Mucosa of rectum (tissue), 2 donors: ENCODE results near the gene PLEKHH1.
"Not testable (repeated sequence)": the region's sequence is repeated elsewhere in the genome, so short reads cannot be mapped to it uniquely, and the experiment has no call there.

Experiments
- H3K27ac ChIP-seq, 2 donors: one replicate each; pipeline ENCODE4 v1.7.0; 2013; ENCODE audit warnings: inconsistent platforms in 2 of 2, low read depth in 2 of 2, low read length in 2 of 2
- H3K27me3 ChIP-seq, 2 donors: one replicate each; pipeline ENCODE4 v1.7.0; 2013; ENCODE audit warnings: low read length in 2 of 2; ENCODE audit not compliant: control insufficient read depth in 2 of 2, insufficient read depth in 2 of 2
- H3K36me3 ChIP-seq, 2 donors: one replicate each; pipeline ENCODE4 v1.7.0; 2013; ENCODE audit warnings: low read length in 2 of 2; ENCODE audit not compliant: control insufficient read depth in 2 of 2, insufficient read depth in 2 of 2
- H3K4me1 ChIP-seq, 2 donors: one replicate each; pipeline ENCODE4 v1.7.0; 2013; ENCODE audit warnings: low read length in 2 of 2, mild to moderate bottlenecking in 1 of 2; ENCODE audit not compliant: control insufficient read depth in 2 of 2, insufficient read depth in 2 of 2
- H3K4me3 ChIP-seq, 2 donors: one replicate each; pipeline ENCODE4 v1.7.0; 2013; ENCODE audit warnings: low read length in 2 of 2
- H3K9ac ChIP-seq, 2 donors: one replicate each; pipeline ENCODE4 v1.7.0; 2013; ENCODE audit warnings: low read length in 2 of 2, low read depth in 1 of 2, mild to moderate bottlenecking in 1 of 2
- H3K9me3 ChIP-seq, 2 donors: one replicate each; pipeline ENCODE4 v1.7.0; 2013; ENCODE audit warnings: low read length in 2 of 2; ENCODE audit not compliant: control insufficient read depth in 2 of 2
- donor health status: healthy.
- donor health status: Normal muscosa, but diverticular disease.

PLEKHH1 gene

DNA sequence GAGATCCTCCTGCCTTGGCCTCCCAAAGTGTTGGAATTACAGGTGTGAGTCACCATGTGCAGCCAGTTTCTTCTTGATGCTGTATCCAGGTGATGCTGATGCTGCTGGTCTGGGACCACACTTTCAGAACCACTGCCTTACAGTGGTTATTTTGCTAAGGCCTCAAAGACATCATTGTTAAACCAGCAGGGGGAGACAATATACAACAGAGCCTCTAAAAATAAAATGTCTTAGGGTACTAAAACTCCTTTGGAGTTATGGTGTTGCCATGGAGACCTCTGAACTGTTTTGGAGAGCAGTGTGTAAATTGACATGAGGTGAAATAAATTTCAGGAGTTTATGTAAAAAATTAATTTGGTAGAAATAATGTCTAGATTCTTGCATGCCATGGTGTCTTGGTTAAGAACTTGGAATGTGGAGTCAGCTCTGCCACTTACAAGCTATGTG lies 85.5 kb downstream of the PLEKHH1 start:
- no peak overlapping the region for H3K4me3 ChIP-seq
- H3K27me3 ChIP-seq = no peaks in the 10 kb centered on the region
- peak overlapping the region in 1 of 2 donors; percentile 84 for H3K9ac ChIP-seq
- H3K36me3 ChIP-seq = no peaks in the 10 kb centered on the region
- H3K9me3 ChIP-seq = no peaks in the 10 kb centered on the region
- H3K4me1 ChIP-seq = peaks cover 8 to 11% of the 10 kb centered on the region in 2 donors
- H3K27ac ChIP-seq = no peak overlapping the region

DNA sequence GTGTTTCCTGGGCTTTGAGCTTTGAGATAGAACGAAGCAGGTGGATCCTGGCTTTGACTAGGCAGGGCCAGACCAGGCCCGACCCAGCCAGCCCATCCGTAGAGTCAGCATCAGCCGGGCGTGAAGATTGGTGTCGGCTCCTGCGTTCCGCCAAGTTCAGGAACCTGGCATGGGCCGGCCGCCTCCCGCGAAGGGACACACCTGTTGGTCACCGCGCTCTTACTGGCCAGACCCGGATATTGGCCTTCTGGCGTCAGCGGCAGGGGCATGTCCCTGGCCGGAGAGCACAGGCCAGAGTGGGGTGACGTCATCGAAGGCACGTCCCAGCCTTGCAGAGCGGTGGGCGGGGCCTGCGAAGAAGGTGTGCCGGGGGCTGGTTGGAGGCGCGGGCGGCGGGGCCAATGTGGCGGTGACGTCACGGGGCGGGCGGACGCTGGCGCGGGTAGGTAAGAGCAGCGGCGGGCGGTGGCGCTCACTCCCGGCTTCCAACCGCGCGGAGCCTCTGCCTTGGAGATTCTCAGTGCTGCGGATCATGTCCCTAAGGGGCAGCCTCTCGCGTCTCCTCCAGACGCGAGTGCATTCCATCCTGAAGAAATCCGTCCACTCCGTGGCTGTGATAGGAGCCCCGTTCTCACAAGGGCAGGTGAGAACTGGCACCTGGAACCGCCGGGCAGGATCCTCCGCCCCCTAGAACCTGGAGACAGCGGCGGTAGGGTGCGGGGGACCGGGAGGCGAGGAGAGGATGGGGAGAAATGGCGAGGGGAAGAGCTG lies 86.5 kb downstream of the PLEKHH1 start, which contains the start of gene ARG2:
TSS of gene ARG2 (plus strand) at position 475 of the 771 bp plus-strand sequence. CDS start at position 533, 58 bp downstream.
- Histone ChIP-seq H3K9me3 (no peaks in the 10 kb centered on the region), H3K4me1 (peaks cover 8 to 11% of the 10 kb centered on the region in 2 donors), H3K36me3 (no peaks in the 10 kb centered on the region), H3K27me3 (no peaks in the 10 kb centered on the region), H3K4me3 (peak within 1 kb of the TSS; percentile 79 to 81), H3K9ac (peak within 1 kb of the TSS; percentile 77 to 84), H3K27ac (peak within 1 kb of the TSS; percentile 80 to 88)

DNA sequence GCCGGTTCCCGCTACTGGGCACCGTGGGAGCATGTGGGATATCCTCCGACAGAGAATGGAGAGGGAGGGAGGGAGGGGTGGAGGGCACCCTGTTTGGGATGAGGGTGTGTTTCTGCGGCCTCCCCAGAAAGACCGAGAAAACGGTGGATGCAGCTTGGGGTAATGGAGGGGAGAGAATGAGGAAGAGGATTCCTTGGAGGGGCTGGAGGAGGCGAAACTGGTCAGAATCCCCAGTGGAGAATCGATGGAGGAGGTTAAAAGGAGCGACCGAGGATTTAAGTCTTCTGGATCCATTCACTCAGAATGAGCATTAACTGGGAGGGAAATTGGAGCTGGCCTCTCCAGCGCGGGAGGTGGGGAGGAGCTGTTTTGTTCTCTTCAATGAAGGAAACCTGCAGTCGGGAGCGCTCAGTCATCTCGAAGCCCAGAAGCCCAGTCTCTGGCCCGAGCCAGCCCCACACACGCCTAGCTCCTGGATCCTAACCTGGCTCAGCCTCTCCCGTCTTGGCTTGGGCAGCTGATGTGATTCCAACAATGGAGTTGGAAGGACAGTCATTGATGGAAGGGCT lies 87.2 kb downstream of the PLEKHH1 start:
- Histone ChIP-seq H3K27me3 (no peaks in the 10 kb centered on the region), H3K9ac (peak overlapping the region in 1 of 2 donors; percentile 84), H3K27ac (peak overlapping the region in 1 of 2 donors; percentile 38), H3K4me3 (peak overlapping the region; percentile 79 to 81), H3K36me3 (no peaks in the 10 kb centered on the region), H3K4me1 (peaks cover 8 to 11% of the 10 kb centered on the region in 2 donors), H3K9me3 (no peaks in the 10 kb centered on the region)

DNA sequence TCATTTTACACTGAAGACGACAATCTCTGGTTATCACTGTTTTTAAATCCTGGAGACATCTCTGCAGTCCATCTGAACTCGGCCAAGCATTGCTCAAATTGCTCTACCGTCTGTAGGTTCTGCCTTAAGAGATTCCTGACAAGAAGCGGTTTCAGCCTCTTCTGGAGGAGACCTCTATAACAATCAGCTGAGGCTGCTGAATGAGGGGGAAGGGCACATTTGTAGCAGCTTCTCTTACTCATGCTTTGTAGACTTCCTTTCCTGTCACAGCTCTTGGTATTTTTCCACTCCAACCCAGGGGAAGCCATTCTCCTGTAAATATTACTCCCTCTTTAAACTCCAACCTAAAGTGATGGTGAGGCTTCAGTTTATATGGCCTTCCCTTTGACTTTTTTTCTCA lies 89.6 kb downstream of the PLEKHH1 start:
- Histone ChIP-seq H3K9ac (no peak overlapping the region), H3K4me3 (no peak overlapping the region), H3K4me1 (peaks cover 8 to 11% of the 10 kb centered on the region in 2 donors)

DNA sequence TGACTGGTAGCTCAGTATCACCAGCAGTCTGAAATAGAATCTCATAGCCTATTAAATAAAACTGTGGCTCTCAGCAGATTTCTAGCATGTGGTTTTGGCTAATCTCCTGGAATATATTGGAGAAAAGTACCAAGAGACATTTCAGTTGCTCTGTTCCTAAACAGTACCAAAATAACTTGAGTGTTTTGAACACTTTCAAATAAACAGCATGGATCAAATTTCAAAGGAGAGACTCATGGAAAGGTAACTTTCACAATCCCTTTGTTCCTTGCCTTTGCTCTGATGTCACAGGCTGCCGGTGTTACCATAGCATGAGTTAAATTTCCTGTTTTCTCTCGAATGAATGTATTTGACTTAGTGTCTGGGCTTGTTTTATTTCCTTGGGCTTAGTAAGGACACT lies 90.0 kb downstream of the PLEKHH1 start:
- Histone ChIP-seq H3K9me3 (no peaks in the 10 kb centered on the region), H3K36me3 (no peaks in the 10 kb centered on the region), H3K27ac (no peak overlapping the region), H3K27me3 (no peaks in the 10 kb centered on the region), H3K4me3 (no peak overlapping the region), H3K9ac (no peak overlapping the region), H3K4me1 (peaks cover 8 to 11% of the 10 kb centered on the region in 2 donors)

More for the DNA sequence above, 89.6 kb downstream of the PLEKHH1 start:
- Histone ChIP-seq H3K36me3 (no peaks in the 10 kb centered on the region), H3K9me3 (no peaks in the 10 kb centered on the region), H3K27me3 (no peaks in the 10 kb centered on the region), H3K27ac (no peak overlapping the region)

DNA sequence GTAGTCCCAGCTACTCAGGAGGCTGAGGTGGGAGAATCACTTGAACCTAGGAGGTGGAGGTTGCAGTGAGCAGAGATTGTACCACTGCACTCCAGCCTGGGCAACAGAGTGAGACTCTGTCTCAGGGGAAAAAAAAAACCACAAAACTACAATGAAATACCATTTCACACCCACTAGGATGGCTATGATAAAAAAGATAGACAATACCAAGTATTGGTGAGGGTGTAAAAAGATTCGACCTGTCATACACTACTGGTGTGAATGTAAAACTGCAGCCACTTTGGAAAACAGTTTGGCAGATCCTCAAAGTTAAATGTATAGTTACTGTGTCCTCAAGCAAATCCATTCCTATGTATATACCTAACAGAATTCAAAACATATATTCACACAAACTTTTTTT lies 93.0 kb downstream of the PLEKHH1 start:
- not testable (repeated sequence) for H3K4me3 ChIP-seq, H3K4me1 ChIP-seq, H3K27me3 ChIP-seq, H3K9me3 ChIP-seq, H3K36me3 ChIP-seq, H3K9ac ChIP-seq, H3K27ac ChIP-seq

DNA sequence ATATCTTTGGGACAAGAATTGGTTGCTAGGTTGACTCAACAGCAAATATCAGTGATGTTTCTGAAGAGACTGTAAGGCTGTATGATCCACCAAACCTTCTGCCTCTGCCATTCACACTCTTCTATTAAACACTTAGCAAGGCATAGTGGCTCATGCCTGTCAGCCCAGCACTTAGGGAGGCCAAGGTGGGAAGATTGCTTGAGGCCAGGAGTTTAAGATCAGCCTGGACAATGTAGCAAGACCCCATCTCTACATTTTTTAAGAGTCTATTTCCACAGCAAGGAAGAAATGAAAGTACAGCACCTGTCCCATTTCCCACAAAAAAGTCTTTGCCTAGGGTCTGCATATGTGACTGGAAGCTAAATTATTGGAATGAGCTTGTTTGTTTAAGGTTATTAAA lies 94.4 kb downstream of the PLEKHH1 start:
- H3K36me3 ChIP-seq = no peaks in the 10 kb centered on the region
- H3K27ac ChIP-seq = no peak overlapping the region
- H3K9me3 ChIP-seq = no peaks in the 10 kb centered on the region
- no peaks in the 10 kb centered on the region for H3K27me3 ChIP-seq
- H3K4me1 ChIP-seq = no peaks in the 10 kb centered on the region
- no peak overlapping the region for H3K4me3 ChIP-seq
- no peak overlapping the region for H3K9ac ChIP-seq

DNA sequence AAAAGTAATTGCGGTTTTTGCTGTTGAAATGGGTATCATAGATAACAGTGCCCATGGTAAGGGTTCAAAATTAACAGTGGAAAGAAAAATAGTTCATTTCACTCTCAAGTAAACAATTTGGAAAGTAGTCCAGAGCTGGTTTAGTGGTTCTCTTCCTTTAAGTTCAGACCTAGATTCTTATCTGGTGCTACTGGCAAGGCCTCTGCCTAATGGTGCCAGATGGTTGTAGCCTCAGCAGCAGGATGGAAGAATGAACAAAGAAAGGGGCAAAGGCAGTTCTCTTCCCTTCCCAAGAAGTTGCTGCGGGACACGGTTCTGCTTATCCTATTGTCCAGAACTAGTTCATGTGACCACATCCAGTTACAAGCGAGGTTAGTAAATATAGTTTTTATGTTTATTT lies 97.1 kb downstream of the PLEKHH1 start:
- H3K27me3 ChIP-seq = no peaks in the 10 kb centered on the region
- H3K9ac ChIP-seq = no peak overlapping the region
- H3K4me3 ChIP-seq = no peak overlapping the region
- H3K9me3 ChIP-seq = no peaks in the 10 kb centered on the region
- H3K27ac ChIP-seq = no peak overlapping the region
- H3K4me1 ChIP-seq = no peaks in the 10 kb centered on the region
- H3K36me3 ChIP-seq = no peaks in the 10 kb centered on the region

DNA sequence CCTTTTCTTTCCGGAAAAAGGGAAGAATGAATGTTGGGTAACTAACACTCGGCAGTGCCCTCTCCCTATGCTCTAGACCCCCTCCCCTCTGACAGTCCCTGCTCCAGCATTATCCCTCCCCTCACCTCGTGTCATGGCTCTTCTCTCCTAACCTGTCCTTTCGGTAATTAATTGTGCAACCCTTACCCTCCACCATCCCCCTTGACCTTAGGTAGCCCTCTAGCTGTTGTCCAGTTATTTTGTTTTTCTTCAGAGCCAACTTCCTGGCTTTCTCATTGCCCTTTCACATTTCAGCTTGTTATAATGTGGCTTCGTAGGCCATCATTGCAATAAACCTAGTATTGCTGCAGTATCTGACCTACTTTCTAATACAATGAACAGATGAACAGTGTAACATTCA lies 97.8 kb downstream of the PLEKHH1 start:
- H3K36me3 ChIP-seq = no peaks in the 10 kb centered on the region
- no peak overlapping the region for H3K4me3 ChIP-seq
- no peaks in the 10 kb centered on the region for H3K4me1 ChIP-seq
- no peak overlapping the region for H3K9ac ChIP-seq
- no peaks in the 10 kb centered on the region for H3K27me3 ChIP-seq
- H3K27ac ChIP-seq = no peak overlapping the region
- H3K9me3 ChIP-seq = no peaks in the 10 kb centered on the region

DNA sequence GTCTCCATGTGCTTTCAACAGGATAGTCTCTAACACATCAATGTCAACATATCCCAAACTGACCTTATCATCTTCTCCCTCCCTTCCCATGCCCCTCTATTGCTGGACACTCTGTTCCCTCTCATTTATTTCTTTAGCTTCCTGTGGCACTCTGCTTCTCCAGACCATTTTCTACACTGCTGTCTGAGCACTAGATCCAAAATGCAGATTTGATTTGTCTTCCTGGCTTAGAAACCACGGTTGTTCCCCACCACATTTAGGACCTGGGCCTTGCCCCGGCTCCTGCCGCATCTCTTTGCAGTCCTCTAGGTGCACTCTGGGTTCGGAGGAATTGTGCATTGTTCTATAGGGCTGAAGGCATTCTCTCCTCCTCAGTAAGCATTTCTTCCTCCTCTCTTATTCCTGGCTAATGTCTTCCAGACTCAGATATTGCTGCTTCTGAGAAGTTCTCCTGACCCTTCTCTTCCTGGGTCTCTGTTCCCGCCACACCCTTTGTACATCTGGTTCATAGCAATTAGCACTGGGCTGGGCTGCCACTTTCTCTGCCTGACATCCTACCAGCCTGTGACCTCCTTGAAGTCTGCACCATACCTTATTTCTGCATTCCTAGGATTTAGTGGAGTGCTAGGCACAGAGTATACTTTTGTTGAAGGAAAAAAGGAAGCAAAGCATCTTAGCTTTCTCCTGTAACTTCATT lies 100.5 kb downstream of the PLEKHH1 start:
- Histone ChIP-seq H3K9ac (no peak overlapping the region), H3K27me3 (no peaks in the 10 kb centered on the region), H3K4me3 (no peak overlapping the region), H3K4me1 (no peaks in the 10 kb centered on the region), H3K9me3 (no peaks in the 10 kb centered on the region), H3K27ac (no peak overlapping the region), H3K36me3 (no peaks in the 10 kb centered on the region)
